Peyer's patch (tissue), 4 donors: Measurements from ENCODE around the gene KDSR.

Experiments
- CTCF ChIP-seq, 6 experiments: fragments of 450-650 bp in 4 of 6; fragments of 200-600 bp in 2 of 6; sonication (generic) in 1 of 6; IDR thresholded peaks; one replicate each; pipeline ENCODE4 v1.5.1; 2017 to 2019; ENCODE audit warnings: antibody characterized with exemption in 6 of 6, mild to moderate bottlenecking in 3 of 6, moderate library complexity in 1 of 6
- POLR2A ChIP-seq, 2 donors: fragments of 450-650 bp; IDR thresholded peaks; one replicate each; pipeline ENCODE4 v1.5.1; 2017; ENCODE audit warnings: antibody characterized with exemption in 2 of 2, mild to moderate bottlenecking in 2 of 2, moderate library complexity in 2 of 2

GRCh38 chr18:63311118-63312018 is 55.6 kb downstream of the KDSR start:
- TF ChIP-seq CTCF (IDR thresholded peaks at IDR 0.05), result no peak
- TF ChIP-seq POLR2A (IDR thresholded peaks at IDR 0.05), result no peak
